Activated CD4-positive, CD25-positive, alpha-beta regulatory T cell (primary cell): ENCODE results near the gene SLC23A3.

Experiments
- DNase-seq, 4 experiments: peaks; one replicate each; lab custom pipeline; 2025; lab: John Stamatoyannopoulos, UW

Gene SLC23A3

GRCh38 chr2:219175928-219176817 is 6.3 kb upstream of the SLC23A3 start:
- no peak for DNase-seq

GRCh38 chr2:219175486-219175885 is 5.7 kb upstream of the SLC23A3 start:
- no peak for DNase-seq

- DNase-seq, result no peak
These were observed 5.0 kb upstream of the SLC23A3 start for GRCh38 chr2:219174801-219175200.

- no peak for DNase-seq
These were observed 4.3 kb upstream of the SLC23A3 start for GRCh38 chr2:219174146-219174545.

GRCh38 chr2:219173176-219173575 is 3.3 kb upstream of the SLC23A3 start:
- no peak for DNase-seq

- no peak for DNase-seq
These were observed 2.7 kb upstream of the SLC23A3 start for GRCh38 chr2:219172231-219173154.

- DNase-seq, result no peak
These were observed 1.4 kb upstream of the SLC23A3 start for GRCh38 chr2:219171231-219171651.

GRCh38 chr2:219168932-219169331 is 897 bp downstream of the SLC23A3 start:
- no peak for DNase-seq

- no peak for DNase-seq
These were observed 1.3 kb downstream of the SLC23A3 start for GRCh38 chr2:219168526-219168925.

- DNase-seq, result no peak
These were observed 1.8 kb downstream of the SLC23A3 start for GRCh38 chr2:219167997-219168396.

- DNase-seq, result no peak
These were observed 4.5 kb downstream of the SLC23A3 start for GRCh38 chr2:219165058-219165911.

GRCh38 chr2:219163156-219163555 is 6.7 kb downstream of the SLC23A3 start:
- no peak for DNase-seq

GRCh38 chr2:219161097-219161496 is 8.7 kb downstream of the SLC23A3 start:
- DNase-seq, result no peak

- peak; percentile 82 to 88 (median 86) for DNase-seq
These were observed 9.4 kb downstream of the SLC23A3 start, which contains the start of gene NHEJ1 for GRCh38 chr2:219160186-219161017. Gene NHEJ1 (minus strand): TSS chr2:219160815. CDS start chr2:219158362, 2,453 bp downstream.

- no peak for DNase-seq
These were observed 10.1 kb downstream of the SLC23A3 start for GRCh38 chr2:219159771-219160185.

- DNase-seq, result no peak
These were observed 11.2 kb downstream of the SLC23A3 start for GRCh38 chr2:219158586-219158985.

- no peak for DNase-seq
These were observed 11.8 kb downstream of the SLC23A3 start for GRCh38 chr2:219158025-219158424.

GRCh38 chr2:219157396-219157795 is 12.4 kb downstream of the SLC23A3 start:
- no peak for DNase-seq

GRCh38 chr2:219155054-219155644 is 14.7 kb downstream of the SLC23A3 start:
- DNase-seq, result no peak

GRCh38 chr2:219149667-219150066 is 20.2 kb downstream of the SLC23A3 start:
- DNase-seq, result no peak
